Measurements from ENCODE around the gene ACKR3.

Gene ACKR3

DNA sequence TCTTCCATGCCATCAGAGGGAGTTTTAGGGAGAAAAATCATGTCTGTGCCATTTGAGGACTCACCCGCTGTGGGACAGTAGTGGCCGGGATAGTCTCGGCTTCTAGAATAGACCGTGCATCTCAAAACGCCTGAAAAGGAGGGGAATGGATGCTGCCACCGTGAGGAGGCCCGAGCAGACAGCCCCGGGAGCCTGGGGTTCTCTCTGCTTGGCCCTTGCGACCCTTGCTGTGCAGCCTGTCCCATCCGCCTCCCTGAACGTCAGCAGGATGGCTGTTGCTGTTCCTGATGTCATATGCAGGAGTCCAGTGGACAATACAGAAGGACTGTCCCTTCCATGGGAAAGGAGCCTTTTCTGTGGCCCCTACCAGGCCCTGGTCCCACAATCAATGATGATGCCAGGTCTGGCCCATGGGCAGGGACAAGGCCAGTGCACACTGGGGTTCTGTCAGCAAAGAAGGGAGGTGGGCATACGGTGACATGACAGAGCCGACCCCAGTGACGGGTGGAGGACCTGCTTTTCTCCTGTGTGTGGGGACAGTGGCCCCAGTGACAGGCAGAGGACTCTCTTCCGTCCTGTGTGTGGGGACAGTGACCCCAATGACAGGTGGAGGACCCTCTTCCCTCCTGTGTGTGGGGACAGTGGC lies 58.8 kb downstream of the ACKR3 start:
- TF ChIP-seq, protein P1, sequence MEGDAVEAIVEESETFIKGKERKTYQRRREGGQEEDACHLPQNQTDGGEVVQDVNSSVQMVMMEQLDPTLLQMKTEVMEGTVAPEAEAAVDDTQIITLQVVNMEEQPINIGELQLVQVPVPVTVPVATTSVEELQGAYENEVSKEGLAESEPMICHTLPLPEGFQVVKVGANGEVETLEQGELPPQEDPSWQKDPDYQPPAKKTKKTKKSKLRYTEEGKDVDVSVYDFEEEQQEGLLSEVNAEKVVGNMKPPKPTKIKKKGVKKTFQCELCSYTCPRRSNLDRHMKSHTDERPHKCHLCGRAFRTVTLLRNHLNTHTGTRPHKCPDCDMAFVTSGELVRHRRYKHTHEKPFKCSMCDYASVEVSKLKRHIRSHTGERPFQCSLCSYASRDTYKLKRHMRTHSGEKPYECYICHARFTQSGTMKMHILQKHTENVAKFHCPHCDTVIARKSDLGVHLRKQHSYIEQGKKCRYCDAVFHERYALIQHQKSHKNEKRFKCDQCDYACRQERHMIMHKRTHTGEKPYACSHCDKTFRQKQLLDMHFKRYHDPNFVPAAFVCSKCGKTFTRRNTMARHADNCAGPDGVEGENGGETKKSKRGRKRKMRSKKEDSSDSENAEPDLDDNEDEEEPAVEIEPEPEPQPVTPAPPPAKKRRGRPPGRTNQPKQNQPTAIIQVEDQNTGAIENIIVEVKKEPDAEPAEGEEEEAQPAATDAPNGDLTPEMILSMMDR (IDR thresholded peaks at IDR 0.05; ENCODE audit: insufficient read depth, missing control alignments) = no peak
- DNase-seq (ENCODE audit: insufficient read length, low spot score) = no peak
- no peak for FAIRE-seq

DNA sequence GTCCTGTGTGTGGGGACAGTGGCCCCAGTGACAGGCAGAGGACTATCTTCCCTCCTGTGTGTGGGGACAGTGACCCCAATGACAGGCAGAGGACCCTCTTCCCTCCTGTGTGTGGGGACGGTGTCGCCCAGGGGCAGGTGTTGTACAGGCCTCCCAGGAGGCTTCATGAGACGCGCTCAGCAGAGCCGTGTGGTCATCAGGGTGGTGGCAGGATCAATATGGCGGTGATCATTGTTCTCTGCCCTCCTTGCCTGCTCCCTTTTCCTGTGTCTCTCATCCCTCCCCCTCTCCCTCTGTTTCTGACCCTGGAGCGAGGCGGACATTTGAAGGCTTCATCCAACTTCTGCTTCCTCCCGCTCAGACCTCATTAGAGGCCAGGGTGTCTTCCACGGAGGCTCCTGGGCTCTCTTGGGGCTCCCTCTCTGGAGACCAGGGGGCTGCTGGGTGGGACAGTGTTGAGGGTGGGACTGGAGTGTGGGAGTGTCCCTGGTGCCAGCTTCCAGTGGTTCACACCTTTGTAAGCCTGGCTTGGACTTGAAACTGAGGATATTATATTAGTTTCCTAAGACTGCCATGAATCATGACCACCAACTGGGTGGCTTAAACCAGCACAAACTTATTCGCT lies 59.5 kb downstream of the ACKR3 start:
- TF ChIP-seq, protein P1 (IDR thresholded peaks at IDR 0.05; ENCODE audit: insufficient read depth, missing control alignments) = no peak
- FAIRE-seq = no peak
- no peak for DNase-seq (ENCODE audit: insufficient read length, low spot score)

DNA sequence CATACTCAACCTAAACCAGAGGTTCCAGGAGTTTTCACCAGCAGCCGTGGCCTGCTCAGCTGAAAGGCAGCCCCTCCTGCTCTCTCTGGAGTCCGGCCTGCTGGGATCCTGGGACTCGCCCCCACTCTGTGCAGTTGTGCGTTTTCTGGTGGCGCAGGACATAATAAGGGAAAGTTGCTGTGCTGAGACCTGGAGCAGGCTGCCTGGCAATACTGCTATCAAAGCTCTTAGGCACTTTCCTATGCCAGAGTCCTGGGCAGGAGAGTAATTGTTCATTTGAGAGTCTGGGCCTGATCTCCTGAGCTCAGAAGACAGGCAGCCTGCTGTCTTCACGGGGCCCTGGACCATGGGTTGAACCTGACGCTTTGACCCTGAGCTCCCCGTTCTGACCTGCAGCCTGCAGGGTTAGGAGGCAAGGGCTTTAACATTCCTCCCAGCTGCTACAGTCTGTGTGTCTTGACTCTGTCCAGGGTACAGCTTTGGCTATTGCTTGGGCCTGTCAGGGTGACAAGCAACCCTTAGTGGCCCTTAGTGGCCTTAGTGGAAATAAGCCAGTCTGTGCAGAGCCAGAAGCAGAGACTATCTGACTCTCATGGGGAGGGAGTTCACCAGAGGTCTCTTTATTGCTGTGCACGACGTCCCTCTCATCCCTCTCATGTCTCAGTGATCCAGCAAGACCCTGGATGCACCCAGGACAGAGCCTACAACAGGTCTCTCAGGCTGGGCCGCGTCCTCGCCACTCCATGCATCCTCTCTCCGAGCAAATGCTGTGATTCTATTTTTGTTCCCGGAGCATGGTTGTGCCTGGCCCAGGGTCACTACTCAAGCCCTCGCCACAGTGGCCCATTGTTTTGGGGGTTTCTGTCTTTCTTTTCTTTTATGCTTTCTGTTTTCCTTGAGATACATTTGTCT lies 60.6 kb downstream of the ACKR3 start:
- FAIRE-seq (no peak), DNase-seq (ENCODE audit: insufficient read length, low spot score) (no peak)
- TF ChIP-seq, protein P1 (IDR thresholded peaks at IDR 0.05; ENCODE audit: insufficient read depth, missing control alignments) = no peak

DNA sequence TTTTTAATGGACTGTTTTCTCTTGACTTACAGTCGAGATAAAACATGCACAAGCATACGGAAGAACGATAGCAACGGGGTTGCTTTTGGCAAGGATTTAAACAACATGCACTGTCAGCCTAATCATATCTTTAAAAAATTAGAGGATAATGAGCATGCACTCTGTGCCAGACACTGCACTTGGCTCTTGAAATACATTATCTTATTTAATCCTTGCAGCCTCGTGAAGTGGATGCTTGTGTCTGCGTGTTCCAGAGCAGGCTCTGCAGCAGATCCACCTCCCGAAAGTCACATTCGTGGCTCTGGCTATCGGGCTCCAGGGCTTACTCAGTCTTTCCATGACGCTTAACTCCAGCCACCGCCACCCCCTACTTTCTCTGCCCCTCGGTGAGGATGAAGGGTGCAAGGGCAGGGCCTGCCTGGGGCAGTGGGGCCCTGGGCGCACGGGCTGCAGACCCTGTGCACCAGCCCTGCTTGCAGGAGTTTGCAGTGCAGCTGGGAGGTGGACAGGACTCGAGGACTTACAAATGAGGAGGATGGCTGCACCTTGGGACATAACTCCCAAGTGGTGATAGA lies 61.7 kb downstream of the ACKR3 start:
- FAIRE-seq = no peak
- TF ChIP-seq, protein P1 (IDR thresholded peaks at IDR 0.05; ENCODE audit: insufficient read depth, missing control alignments) = no peak
- no peak for DNase-seq (ENCODE audit: insufficient read length, low spot score)

DNA sequence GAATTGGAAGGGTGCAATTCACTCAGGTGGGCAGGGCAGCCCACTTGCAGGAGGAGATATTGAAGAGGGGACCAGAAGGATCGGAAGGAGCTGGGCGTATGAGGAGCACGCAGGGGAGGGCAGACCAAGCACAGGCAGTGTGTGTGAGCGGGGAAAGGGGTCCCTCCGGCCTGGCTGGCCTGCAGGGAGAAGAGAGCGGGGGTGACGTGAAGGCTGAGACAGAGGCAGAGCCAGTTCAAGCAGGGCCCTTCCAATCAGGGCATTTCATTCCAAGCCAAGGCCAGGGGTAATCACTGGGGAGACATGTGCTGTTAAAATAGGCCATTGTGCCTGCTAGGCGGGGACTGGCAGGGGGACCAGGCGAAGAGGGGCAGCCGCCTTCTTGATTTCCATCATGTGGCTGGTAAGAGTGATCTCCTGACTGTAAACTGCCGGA lies 62.2 kb downstream of the ACKR3 start:
- FAIRE-seq = no peak
- TF ChIP-seq, protein P1 (IDR thresholded peaks at IDR 0.05; ENCODE audit: insufficient read depth, missing control alignments) = no peak
- DNase-seq (ENCODE audit: insufficient read length, low spot score) = no peak

Measured in D721Med (cell line).